ENCODE results near the gene SMTNL2.
"Not testable (repeated sequence)": the region's sequence is repeated elsewhere in the genome, so short reads cannot be mapped to it uniquely, and the experiment has no call there.

Gene SMTNL2

GRCh38 chr17:4639301-4640059 is 55.2 kb downstream of the SMTNL2 start:
- DNase-seq, result not testable (repeated sequence)

- not testable (repeated sequence) for DNase-seq
These were observed 56.4 kb downstream of the SMTNL2 start for GRCh38 chr17:4640569-4641188.

GRCh38 chr17:4641297-4642195 is 57.2 kb downstream of the SMTNL2 start, which contains the start of gene ALOX15:
Gene ALOX15, minus strand, starts transcription at chr17:4641678. Its CDS starts 27 bp downstream, at chr17:4641651.
- DNase-seq, result no peak

GRCh38 chr17:4642286-4642685 is 58.0 kb downstream of the SMTNL2 start:
- no peak for DNase-seq

GRCh38 chr17:4643676-4644075 is 59.3 kb downstream of the SMTNL2 start:
- DNase-seq, result no peak

- DNase-seq, result no peak
These were observed 61.3 kb downstream of the SMTNL2 start for GRCh38 chr17:4645642-4646041.

- no peak for DNase-seq
These were observed 64.4 kb downstream of the SMTNL2 start for GRCh38 chr17:4648741-4649140.

GRCh38 chr17:4652997-4653396 is 68.7 kb downstream of the SMTNL2 start:
- no peak for DNase-seq

- not testable (repeated sequence) for DNase-seq
These were observed 71.6 kb downstream of the SMTNL2 start for GRCh38 chr17:4655933-4656332.

GRCh38 chr17:4657678-4658077 is 73.3 kb downstream of the SMTNL2 start:
- no peak for DNase-seq
